GM12892 (cell line): ENCODE measurements around the gene GUCA1A.
"Not testable (repeated sequence)": the region's sequence is repeated elsewhere in the genome, so short reads cannot be mapped to it uniquely, and the experiment has no call there.

ENCODE experiments used
- DNase-seq: peaks from one replicate; pipeline ENCODE4 v3.0.0; 2011; ENCODE audit not compliant: insufficient read length
- FAIRE-seq: peaks from 2 replicates; lab custom pipeline; 2011; peaks lifted over from hg19 to GRCh38; lab: Jason Lieb, UNC
- POLR2A ChIP-seq: IDR thresholded peaks from 2 replicates; pipeline ENCODE4 v1.6.1; 2011; ENCODE audit warnings: low read depth, low read length, control low read depth
- POLR2AphosphoS5 ChIP-seq: IDR thresholded peaks from 2 replicates; pipeline ENCODE4 v1.6.1; 2011; ENCODE audit warnings: low read depth, low read length, control low read depth
- TAF1 ChIP-seq: IDR thresholded peaks from 2 replicates; pipeline ENCODE4 v1.6.1; 2011; ENCODE audit warnings: low read depth, mild to moderate bottlenecking, control low read depth, low read length, borderline replicate concordance

Gene GUCA1A

DNA sequence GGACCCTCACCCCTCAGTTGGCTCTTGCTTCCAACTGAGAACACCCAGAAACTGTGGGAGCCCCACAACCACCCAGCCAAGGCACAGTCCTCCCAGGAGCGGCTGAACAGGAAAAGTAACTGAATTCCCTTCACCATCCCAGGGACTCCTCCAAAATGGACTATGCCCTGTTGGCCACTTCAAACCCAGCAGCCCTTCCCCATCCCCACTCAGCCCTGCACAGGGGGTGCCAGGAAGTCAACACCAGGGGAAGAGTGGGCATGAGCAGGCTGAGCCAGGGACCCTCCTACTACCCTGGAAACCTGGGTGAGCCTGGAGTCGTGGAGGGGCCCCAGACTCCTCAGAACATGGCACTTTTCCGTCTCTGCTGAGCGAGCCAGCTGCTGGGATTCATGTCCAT lies 11.3 kb downstream of the GUCA1A start:
- no peak for DNase-seq
- no peak for TF ChIP-seq POLR2AphosphoS5
- no peak for TF ChIP-seq TAF1
- no peak for TF ChIP-seq POLR2A
- FAIRE-seq, result no peak

DNA sequence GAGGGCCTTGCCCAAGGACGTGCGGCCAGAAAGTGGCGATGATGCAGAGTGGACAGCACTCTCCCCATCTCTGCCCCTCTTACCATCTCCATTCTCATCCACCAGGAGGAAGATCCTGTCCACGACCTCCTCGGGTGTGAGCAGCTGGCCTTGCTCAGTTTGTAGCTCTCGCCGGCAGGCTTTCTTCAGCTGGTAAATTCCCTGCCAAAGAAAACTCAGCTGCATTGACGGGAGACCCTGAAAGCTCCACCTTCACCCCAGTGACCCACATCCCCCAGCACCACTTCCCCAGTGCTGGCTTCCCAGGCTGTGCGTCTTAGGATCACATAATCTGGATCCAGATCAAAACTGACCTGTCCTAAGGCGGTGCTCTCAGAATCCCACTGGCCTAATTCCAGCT lies 12.4 kb downstream of the GUCA1A start:
- TF ChIP-seq TAF1, result no peak
- TF ChIP-seq POLR2AphosphoS5, result no peak
- TF ChIP-seq POLR2A, result no peak
- FAIRE-seq, result no peak
- no peak for DNase-seq

DNA sequence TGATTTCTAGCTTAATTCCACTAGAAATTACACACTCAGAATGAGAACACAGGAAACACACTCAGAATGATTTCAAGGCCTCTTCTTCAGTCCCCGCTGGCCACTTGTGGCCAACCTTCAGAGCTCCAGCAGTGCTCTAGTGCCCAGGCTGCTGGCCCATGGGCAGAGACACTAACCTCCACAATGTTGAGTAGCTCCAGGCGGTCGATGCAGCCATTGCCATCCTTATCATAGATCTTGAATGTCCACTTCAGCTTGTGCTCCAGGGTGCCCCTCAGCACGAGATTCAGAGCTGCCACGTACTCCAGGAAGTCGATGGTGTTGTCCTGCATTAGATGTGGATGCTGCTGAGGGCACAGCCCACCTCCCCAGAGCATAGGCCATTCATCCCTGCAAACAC lies 15.2 kb downstream of the GUCA1A start:
- DNase-seq, result no peak
- TF ChIP-seq POLR2A, result no peak
- no peak for TF ChIP-seq TAF1
- no peak for TF ChIP-seq POLR2AphosphoS5
- no peak for FAIRE-seq

DNA sequence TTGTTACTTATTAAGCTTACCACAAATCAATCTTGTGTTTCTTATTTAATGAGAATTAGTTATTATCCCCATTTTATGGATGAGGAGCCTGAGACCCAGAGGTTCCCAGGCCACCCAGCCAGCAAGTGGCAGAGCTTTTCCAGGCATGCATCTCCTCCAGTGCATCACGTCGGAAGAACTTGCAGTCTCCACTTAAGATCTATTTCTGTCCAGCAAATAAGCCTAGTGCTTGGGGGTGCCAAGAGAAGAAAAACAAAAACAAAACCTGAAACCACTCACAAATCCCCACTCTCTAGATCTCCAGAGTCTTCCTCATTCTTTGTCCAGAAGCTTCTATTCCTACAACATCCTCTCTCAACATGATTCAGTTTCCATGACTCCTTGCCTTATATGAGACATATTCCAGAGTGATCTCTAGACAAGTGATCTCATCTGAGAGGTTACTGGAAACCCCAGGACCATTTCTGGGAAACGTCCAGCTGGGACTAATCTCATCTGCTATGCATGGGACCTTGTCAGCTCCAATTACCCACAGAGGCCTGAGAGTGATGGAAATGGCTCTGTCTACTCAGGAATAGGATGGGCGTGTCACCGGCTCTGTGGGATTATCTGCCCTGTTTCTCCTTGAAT lies 17.5 kb downstream of the GUCA1A start:
- DNase-seq (no peak), FAIRE-seq (no peak)
- no peak for TF ChIP-seq TAF1

DNA sequence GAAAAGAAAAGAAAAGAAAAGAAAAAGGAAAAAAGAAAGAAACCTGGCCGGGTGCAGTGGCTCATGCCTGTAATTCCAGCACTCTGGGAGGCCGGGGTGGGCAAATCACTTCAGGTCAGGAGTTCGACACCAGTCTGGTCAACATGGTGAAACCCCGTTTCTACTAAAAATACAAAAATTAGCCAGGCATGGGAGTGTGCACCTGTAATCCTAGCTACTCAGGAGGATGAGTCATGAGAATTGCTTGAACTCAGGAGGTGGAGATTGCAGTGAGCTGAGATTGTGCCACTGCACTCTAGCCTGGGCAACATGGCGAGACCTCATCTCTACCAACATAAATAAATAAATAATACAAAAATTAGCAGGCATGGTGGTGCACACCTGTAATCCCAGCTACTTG lies 19.2 kb downstream of the GUCA1A start:
- DNase-seq, result not testable (repeated sequence)

DNA sequence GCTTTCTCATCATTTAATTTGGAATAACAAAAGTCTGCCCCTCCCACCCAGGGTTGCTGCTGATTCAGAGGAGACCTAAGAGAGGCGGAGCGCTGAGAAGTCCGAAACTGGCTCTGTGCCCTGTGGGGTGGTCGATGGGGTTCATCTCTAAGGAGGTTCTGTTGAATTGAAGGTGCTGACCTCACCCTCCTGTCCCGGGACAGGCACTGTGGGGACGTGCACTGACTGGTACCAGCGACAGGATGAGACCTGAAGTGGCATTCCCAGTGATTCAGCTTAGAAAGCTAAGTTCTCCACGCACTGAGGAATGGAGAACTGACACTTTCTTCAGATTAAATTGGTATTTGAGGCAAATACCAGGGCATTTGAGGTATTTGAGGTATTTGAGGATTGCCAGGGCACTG lies 20.3 kb downstream of the GUCA1A start:
- FAIRE-seq (no peak), DNase-seq (no peak)
- TF ChIP-seq POLR2A (no peak), TAF1 (no peak), POLR2AphosphoS5 (no peak)

More for the DNA sequence above, 19.2 kb downstream of the GUCA1A start:
- not testable (repeated sequence) for FAIRE-seq

DNA sequence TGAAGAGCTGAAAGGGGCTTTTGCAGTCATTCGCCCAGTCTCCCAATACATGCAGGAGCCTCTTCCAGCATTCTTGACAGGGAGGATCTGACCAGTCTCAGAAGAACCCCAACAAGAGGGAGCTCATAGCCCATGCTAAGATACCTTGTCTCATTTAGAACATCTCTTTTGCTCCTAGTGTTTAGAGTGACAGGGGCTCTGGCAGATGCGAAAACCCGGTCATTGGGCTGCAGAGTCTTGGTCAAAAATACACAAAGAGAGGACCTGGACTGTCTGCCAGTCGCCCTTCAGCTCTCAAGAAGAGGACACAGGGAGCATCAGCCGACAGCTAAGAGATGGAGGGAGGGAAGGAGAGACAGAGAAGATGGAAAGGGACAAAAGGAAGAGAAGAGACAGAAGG lies 20.9 kb downstream of the GUCA1A start:
- TF ChIP-seq POLR2AphosphoS5, result no peak
- no peak for TF ChIP-seq TAF1
- TF ChIP-seq POLR2A, result no peak
- no peak for FAIRE-seq
- DNase-seq, result no peak

DNA sequence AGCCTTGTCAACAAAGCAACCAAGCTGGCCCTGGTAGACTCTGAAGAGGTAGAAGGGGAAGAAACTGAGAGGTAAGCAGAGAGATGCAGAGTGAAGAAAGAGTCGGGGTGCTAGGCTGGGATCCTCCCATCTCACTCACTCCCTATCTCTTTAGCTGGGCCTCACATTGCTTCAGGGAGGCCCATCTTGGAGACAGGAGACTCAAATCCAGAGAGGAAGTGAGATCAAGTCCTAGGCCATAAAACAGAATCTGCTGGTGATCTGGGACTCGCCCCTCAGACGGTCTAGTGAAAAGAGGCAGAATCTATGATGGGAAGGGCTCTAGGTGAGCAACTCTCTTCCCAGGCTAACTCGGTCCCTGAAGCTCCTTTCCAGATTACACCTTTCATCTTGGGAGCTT lies 22.3 kb downstream of the GUCA1A start:
- FAIRE-seq (no peak), DNase-seq (no peak)
- TF ChIP-seq POLR2AphosphoS5 (no peak), POLR2A (no peak), TAF1 (no peak)

DNA sequence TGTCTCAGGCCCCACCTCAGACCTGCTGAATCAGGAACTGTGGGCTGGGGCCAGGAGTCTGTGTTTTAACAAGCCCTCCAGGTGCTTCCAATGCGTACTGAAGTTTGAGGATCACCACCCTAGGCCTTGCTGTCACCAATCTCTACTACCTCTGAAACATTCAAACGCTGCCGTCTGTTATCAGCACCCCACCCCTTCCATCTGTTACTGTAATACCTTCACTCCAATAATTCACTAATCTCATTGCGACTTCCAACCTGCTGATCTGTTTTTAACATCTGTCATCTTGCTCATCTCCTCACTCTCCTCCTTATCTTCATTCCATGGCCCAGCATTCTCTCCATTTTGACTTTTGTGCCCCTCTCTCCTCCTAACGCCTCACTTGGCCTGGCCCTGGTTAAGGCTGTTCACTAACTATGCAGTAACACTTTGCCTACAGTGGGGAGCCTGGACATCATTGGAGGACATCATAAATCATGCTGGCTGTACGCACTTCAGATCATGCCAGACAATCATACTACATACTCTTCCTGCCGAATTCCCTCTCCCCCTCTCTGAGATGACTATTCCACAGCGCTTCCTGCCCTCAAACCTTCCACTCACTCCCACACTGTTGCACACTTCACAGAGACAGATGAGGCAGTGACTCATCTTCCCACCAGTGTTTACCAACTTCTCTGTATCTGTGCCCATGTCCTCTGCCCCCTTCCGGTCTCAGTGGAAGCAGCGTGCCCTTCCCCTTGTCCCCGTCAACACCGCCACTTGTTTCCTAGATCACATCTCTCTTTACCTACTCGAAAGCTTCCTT lies 24.6 kb downstream of the GUCA1A start:
- TF ChIP-seq TAF1 (no peak), POLR2A (no peak), POLR2AphosphoS5 (no peak)
- DNase-seq (no peak), FAIRE-seq (no peak)

DNA sequence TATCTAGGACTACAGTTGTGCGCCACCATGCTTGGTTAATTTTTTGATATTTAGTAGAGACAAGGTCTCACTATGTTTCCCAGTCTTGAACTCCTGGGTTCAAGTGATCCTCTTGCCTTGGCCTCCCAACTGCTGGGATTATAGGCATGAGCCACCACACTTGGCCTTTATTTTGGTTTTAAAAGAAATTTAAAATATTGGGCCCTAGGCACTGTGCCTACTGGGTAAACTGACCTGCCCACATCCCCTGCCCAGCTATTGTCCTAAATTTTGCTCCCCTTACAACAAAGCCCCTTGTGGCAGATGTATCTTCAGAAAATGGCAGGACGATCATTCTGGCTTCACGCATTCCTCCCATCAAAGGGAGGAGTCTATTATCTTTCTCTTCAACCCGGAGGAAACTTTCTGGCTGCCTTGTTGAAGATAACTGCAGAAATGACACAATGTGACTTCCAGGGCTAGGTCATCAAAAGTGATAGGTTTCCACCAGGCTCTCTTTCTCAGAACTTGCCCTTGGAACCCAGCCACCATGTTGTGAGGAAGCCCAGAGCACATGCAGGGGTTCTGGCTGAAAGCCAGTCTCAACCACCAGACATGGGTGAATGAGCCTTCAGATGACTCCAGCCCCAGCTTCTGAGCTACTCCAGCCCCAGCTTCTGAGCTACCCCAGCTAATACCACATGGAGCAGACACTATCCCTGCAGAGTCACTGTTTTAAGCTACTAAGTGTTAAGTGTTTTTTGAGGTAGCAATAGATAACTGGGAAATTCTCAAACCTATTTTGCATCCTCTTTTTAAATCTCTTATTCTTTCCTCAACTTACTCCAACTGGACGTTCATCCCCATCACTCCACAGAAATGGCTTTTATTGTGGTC lies 26.2 kb downstream of the GUCA1A start:
- TF ChIP-seq POLR2A, result no peak
- no peak for TF ChIP-seq TAF1
- no peak for TF ChIP-seq POLR2AphosphoS5
- no peak for DNase-seq
- no peak for FAIRE-seq

DNA sequence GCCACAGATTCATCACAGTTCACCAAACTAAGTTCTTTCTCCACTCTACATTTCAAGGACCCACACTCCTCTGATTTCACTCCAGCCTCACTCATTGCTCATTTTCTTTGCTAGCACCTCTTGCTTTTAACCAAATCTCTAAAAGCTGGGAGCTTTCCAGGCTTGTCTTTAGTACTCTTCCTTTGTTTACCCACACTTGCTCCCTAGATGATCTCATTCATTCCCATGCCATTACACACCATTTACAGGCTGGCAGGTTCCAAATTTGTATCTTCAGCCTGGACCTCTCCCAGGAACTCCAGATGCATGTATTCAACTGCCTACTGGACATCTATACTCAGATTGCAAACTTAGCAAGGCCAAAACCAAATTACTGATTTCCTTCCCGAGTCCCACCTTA lies 26.9 kb downstream of the GUCA1A start:
- FAIRE-seq, result no peak
- no peak for DNase-seq

DNA sequence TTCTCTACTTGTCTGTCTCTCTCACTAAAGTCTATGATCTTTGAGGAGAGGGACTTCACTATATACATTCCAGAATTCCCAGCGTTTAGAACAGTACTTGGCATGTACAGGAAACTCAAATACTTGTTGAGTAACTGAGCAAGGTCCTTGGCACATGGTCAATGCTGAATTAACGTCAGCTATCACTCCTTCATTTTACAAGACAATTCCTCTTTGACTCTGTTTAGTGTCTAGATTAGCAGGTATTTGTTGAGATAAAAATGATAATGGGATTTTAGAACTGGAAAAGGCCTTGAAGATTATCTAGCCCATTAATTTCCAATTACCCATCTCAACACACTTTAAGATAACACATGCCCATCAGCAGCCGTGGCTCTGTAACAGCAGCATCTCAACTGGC lies 28.2 kb downstream of the GUCA1A start:
- no peak for FAIRE-seq
- DNase-seq, result no peak
- no peak for TF ChIP-seq POLR2AphosphoS5
- TF ChIP-seq POLR2A, result no peak
- TF ChIP-seq TAF1, result no peak

More for the DNA sequence above, 26.9 kb downstream of the GUCA1A start:
- TF ChIP-seq TAF1, result no peak
- no peak for TF ChIP-seq POLR2AphosphoS5
- no peak for TF ChIP-seq POLR2A

DNA sequence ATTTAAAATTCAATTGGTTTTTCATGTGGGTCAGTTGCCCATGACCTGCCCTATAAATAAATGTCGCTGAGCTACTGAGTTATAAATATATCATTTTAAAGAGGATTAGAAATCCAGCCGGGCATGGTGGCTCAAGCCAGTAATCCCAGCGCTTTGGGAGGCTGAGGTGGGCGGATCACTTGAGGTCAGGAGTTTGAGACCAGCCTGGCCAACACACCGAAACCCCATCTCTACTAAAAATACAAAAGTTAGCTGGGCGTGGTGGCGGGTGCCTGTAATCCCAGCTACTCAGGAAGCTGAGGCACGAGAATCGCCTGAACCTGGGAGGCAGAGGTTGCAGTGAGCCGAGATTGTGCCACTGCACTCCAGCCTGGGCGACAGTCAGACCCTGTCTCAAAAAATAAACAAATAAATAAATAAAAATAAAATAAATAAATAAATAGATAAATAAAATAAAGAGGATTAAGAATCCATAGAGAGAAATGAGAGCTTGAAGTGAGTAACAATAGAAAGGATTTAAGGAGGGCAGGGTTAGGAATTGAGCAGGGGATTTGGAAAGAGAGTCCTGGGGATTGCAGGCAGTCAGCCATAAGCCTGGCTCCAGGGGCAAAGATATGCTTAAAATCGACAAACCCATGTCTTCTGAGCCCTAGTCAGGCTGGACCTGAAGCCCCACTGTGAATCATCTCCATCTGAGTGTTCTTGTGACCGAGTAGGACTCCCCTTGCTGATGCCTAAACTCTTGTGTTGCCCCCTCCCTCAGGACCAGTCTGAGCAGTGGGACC lies 29.2 kb downstream of the GUCA1A start:
- FAIRE-seq, DNase-seq: not testable (repeated sequence)
